ENCODE measurements around the gene PRR22. TPM values are rescaled to one million over a fixed set of nuclear protein-coding genes. Genes with fewer than 3 reads are reported as not detected.

The PRR22 gene
- total and polyA plus RNA-seq, 2 donors (not counting 3 experiments of a cell fraction or from before 2014, with no cell fraction given) = 1.4 to 3.4 TPM

GRCh38 chr19:5799247-5800241 is 15.0 kb upstream of the PRR22 start:
- H3K27me3 ChIP-seq (ENCODE audit: control insufficient read depth in 2 of 2, insufficient read depth in 2 of 2, low read length in 2 of 2) = no peaks in the 10 kb centered on the region
- no peak overlapping the region for H3K27ac ChIP-seq (ENCODE audit: insufficient read depth, low read depth, low read length)
- ChIA-PET POLR2A (no interaction called here), CTCF (interaction anchor here (0.6 kb wide), 1 partner anchor 8 kb away, joined by 3 read pairs; the partner anchor contains the start of gene DUS3L)
- dilution Hi-C loops (cut with MboI; ENCODE audit: extremely low pct_ligation_motif_present, low sequenced_read_pairs) = no loop called here
- intact Hi-C loops (cut with micrococcal nuclease) = loop anchor here (10.0 kb wide), 1 partner anchor 185 kb away; no protein-coding TSS in a partner anchor
- H3K36me3 ChIP-seq (ENCODE audit: control insufficient read depth in 2 of 2, extremely low read depth in 1 of 2, insufficient read depth in 2 of 2, low read length in 2 of 2) = no peaks in the 10 kb centered on the region
- H3K9me3 ChIP-seq (replicated peaks; ENCODE audit: control insufficient read depth, insufficient read depth, low read length) = no peaks in the 10 kb centered on the region
- no peak overlapping the region for H3K4me2 ChIP-seq (ENCODE audit: insufficient read depth, low read length)
- no peak overlapping the region for H2AFZ ChIP-seq (ENCODE audit: low read depth, low read length)
- no peaks in the 10 kb centered on the region for H4K20me1 ChIP-seq (replicated peaks; ENCODE audit: control insufficient read depth, extremely low read depth, insufficient read depth, low read length)
- H3K4me3 ChIP-seq (replicated peaks in 1 of 3; ENCODE audit: insufficient read depth in 1 of 3, low read depth in 1 of 3, low read length in 3 of 3) = no peak overlapping the region
- H3K9ac ChIP-seq (replicated peaks; ENCODE audit: extremely low read depth, insufficient read depth, low read length) = no peak overlapping the region
- FAIRE-seq (no peak), DNase-seq (ENCODE audit: low read depth, low spot score) (peak; percentile 46)
- H3K9me1 ChIP-seq (replicated peaks; ENCODE audit: control insufficient read depth, extremely low read depth, insufficient read depth, low read length) = peaks cover 2% of the 10 kb centered on the region
- H3K79me2 ChIP-seq (ENCODE audit: control insufficient read depth, insufficient read depth, low read length) = no peaks in the 10 kb centered on the region
- BruUV-seq (replicated peaks) = no TSS peak
- TF ChIP-seq EZH2 (IDR thresholded peaks at IDR 0.05; ENCODE audit: borderline replicate concordance, low read depth, low read length, severe bottlenecking) = peak; percentile 45
- no peak for TF ChIP-seq MYC (IDR thresholded peaks at IDR 0.05; ENCODE audit: low read depth, low read length)
- no peak for TF ChIP-seq POLR2AphosphoS5 (IDR thresholded peaks at IDR 0.05; ENCODE audit: insufficient read depth, low read depth, low read length)
- no peak for TF ChIP-seq CTCF (IDR thresholded peaks at IDR 0.05; ENCODE audit: extremely low read depth in 1 of 2, insufficient read depth in 1 of 2, low read depth in 1 of 2, low read length in 2 of 2)
- TF ChIP-seq JUN (IDR thresholded peaks at IDR 0.05; ENCODE audit: borderline replicate concordance, insufficient read depth, insufficient read length, low read depth) = no peak
- peak; percentile 24 for TF ChIP-seq GATA2 (IDR thresholded peaks at IDR 0.05; ENCODE audit: insufficient read depth, insufficient read length, low read depth, low read length)
- peaks cover 5% of the 10 kb centered on the region for H3K4me1 ChIP-seq (ENCODE audit: control insufficient read depth, extremely low read depth, insufficient read depth, low read length)

All from endothelial cell of umbilical vein (primary cell).